GM12878 (cell line): ENCODE measurements around the gene ZNF511. TPM values are rescaled to one million over a fixed set of nuclear protein-coding genes. Genes with fewer than 3 reads are reported as not detected.
A peak's percentile ranks its signal among the peaks of the same experiment; 100 is the strongest.

Experiments used
- BMI1 ChIP-seq: fragments of 450-650 bp; IDR thresholded peaks from 2 replicates; pipeline ENCODE4 v1.6.1; 2016; ENCODE audit warnings: mild to moderate bottlenecking, moderate library complexity, borderline replicate concordance
- DPF2 ChIP-seq: fragments of 450-650 bp; IDR thresholded peaks from 2 replicates; pipeline ENCODE4 v1.6.1; 2017; ENCODE audit warnings: mild to moderate bottlenecking
- HDAC2 ChIP-seq: fragments of 200-600 bp; sonication (generic); IDR thresholded peaks from 2 replicates; pipeline ENCODE4 v1.6.1; 2017
- MTA3 ChIP-seq: IDR thresholded peaks from 2 replicates; pipeline ENCODE4 v1.6.1; 2012; ENCODE audit warnings: low read length, inconsistent platforms, borderline replicate concordance
- NFIC ChIP-seq: IDR thresholded peaks from 2 replicates; pipeline ENCODE4 v1.6.1; 2012; ENCODE audit warnings: low read depth, mild to moderate bottlenecking, inconsistent platforms, low read length, moderate library complexity
- PKNOX1 ChIP-seq: fragments of 450-650 bp; IDR thresholded peaks from 2 replicates; pipeline ENCODE4 v1.6.1; 2016; ENCODE audit warnings: mild to moderate bottlenecking
- RCOR1 ChIP-seq: conservative IDR thresholded peaks from 2 replicates; pipeline ENCODE4 v1.6.1; 2012; ENCODE audit warnings: low read depth, low read length, improper control_type of control experiment
- SKIL ChIP-seq: fragments of 450-650 bp; IDR thresholded peaks from 2 replicates; pipeline ENCODE4 v1.6.1; 2017; ENCODE audit warnings: mild to moderate bottlenecking, low read depth, inconsistent platforms; ENCODE audit not compliant: poor library complexity, severe bottlenecking
- polyA plus RNA-seq, 11 experiments: library from polyadenylated mRNA; depleted of rRNA in 4 of 11; unstranded in 6 of 11; stranded (reverse) in 5 of 11; fragments of >200 nt; fragmentation: Nextera tagmentation in 4 of 11; fragmentation: Illumina TruSeq in 1 of 11; extraction: Ambion mirVana in 4 of 11; extraction: Trizol in 1 of 11; gene quantifications; 1 replicate in 1 of 11; 2 replicates in 10 of 11; pipeline versions ENCODE4 v1.2.1 to v1.2.3, GENCODE V29; 2011 to 2016; ENCODE audit warnings: inconsistent platforms in 2 of 11, missing spikeins in 2 of 11, low read depth in 1 of 11
- total RNA-seq, 4 experiments: library from RNA; depleted of rRNA in 3 of 4; stranded (reverse); fragments of >200 nt in 3 of 4; fragmentation: Illumina TruSeq in 1 of 4; extraction: Trizol in 1 of 4; gene quantifications; 2 replicates each; pipeline versions ENCODE4 v1.2.1 to v1.2.3, GENCODE V29; 2013 to 2021
- TF ChIP-seq, protein P1 (sequence below): fragments of 450-650 bp; IDR thresholded peaks from 2 replicates; pipeline ENCODE4 v1.6.1; 2017; ENCODE audit warnings: low read depth, mild to moderate bottlenecking, moderate library complexity

Gene ZNF511
- total and polyA plus RNA-seq, 10 of the 15 experiments (the other 5 are each of a cell fraction or from before 2014, with no cell fraction given) = 0.58 to 110 (median 32.0) TPM

DNA sequence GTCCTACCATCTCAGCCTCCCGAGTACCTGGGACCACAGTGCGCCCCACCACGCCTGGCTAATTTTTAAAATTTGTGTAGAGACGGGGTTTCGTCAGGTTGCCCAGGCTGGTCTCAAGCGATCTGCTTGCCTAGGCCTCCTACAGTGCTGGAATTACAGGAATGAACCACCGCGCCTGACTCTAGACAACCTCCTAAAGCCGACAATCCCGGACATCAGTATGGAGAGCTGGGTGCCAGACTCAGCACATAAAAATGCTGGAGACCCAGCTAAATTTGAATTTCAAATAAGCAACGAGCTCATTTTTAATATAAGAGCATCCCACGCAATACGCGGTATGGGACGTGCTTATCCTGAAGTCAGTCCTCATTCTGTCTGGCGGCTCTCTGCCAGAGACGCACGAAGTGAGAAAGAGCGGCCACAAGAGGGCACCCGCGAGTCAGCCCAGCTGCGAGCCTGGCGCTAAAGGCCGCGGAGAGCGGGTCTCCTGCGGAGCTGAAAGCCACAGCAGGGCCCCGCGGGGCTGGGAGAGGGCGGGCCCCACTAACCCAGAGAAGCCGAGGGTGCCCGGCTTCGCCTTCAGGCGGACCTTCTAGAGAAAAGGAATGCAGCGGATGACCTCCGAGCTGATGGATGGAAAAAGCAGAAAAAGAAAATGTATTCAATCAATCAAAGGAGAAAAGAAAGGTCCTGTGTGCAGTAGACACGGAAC, 20.9 kb downstream of the ZNF511 start (continued):
- TF ChIP-seq, protein P1, sequence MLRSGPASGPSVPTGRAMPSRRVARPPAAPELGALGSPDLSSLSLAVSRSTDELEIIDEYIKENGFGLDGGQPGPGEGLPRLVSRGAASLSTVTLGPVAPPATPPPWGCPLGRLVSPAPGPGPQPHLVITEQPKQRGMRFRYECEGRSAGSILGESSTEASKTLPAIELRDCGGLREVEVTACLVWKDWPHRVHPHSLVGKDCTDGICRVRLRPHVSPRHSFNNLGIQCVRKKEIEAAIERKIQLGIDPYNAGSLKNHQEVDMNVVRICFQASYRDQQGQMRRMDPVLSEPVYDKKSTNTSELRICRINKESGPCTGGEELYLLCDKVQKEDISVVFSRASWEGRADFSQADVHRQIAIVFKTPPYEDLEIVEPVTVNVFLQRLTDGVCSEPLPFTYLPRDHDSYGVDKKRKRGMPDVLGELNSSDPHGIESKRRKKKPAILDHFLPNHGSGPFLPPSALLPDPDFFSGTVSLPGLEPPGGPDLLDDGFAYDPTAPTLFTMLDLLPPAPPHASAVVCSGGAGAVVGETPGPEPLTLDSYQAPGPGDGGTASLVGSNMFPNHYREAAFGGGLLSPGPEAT = no peak
- TF ChIP-seq HDAC2 = no peak
- TF ChIP-seq MTA3 = no peak
- no peak for TF ChIP-seq BMI1
- 0 out of 2 replicates have a peak, but pooled peaks have one; percentile 11 for TF ChIP-seq PKNOX1
- no peak for TF ChIP-seq SKIL
- no peak for TF ChIP-seq NFIC
- no peak for TF ChIP-seq RCOR1
- no peak for TF ChIP-seq DPF2
